ENCODE measurements around the gene JAM2.

GRCh38 chr21:25709684-25710265 is 70.7 kb downstream of the JAM2 start:
- TF ChIP-seq CTCF (IDR thresholded peaks at IDR 0.05; ENCODE audit: low read depth, low read length) (no peak), POLR2A (IDR thresholded peaks at IDR 0.05; ENCODE audit: extremely low read depth, insufficient read length) (no peak), MYC (IDR thresholded peaks at IDR 0.05; ENCODE audit: low read depth, low read length) (no peak)
- TF ChIP-seq, protein P1, sequence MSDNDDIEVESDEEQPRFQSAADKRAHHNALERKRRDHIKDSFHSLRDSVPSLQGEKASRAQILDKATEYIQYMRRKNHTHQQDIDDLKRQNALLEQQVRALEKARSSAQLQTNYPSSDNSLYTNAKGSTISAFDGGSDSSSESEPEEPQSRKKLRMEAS (IDR thresholded peaks at IDR 0.05; ENCODE audit: low read depth, low read length) = no peak

Measured in NB4 (cell line).